Testis (tissue), 3 donors: Measurements from ENCODE around the gene FAM193A. TPM values are rescaled to one million over a fixed set of nuclear protein-coding genes. Genes with fewer than 3 reads are reported as not detected.

ENCODE experiments used
- DNase-seq: peaks from one replicate; pipeline ENCODE4 v3.0.0-alpha.2; 2019
- H3K27ac ChIP-seq, 2 donors: fragments of 200-600 bp; sonication (generic); one replicate each; pipeline ENCODE4 v1.5.1; 2019
- H3K27me3 ChIP-seq: fragments of 200-600 bp; sonication (generic); one replicate; pipeline ENCODE4 v1.5.1; 2019
- H3K36me3 ChIP-seq: fragments of 200-600 bp; sonication (generic); one replicate; pipeline ENCODE4 v1.5.1; 2017; ENCODE audit warnings: low read depth; ENCODE audit errors: missing control alignments
- H3K4me1 ChIP-seq: fragments of 200-600 bp; sonication (generic); one replicate; pipeline ENCODE4 v1.5.1; 2019
- H3K4me3 ChIP-seq, 2 donors: fragments of 200-600 bp; sonication (generic); one replicate each; pipeline ENCODE4 v1.5.1; 2017 to 2019
- H3K9me3 ChIP-seq: fragments of 200-600 bp; sonication (generic); one replicate; pipeline ENCODE4 v1.5.1; 2017
- POLR2A ChIP-seq: fragments of 450-650 bp; IDR thresholded peaks from one replicate; pipeline ENCODE4 v1.6.1; 2017; ENCODE audit warnings: antibody characterized with exemption, mild to moderate bottlenecking, moderate library complexity
- WGBS, 2 donors: methylation state at CpG; one replicate each; pipeline ENCODE4 v1.1.5; 2018; 5-methylcytosine and 5-hydroxymethylcytosine counted together
- intact Hi-C: fragments of 100-400 bp; cut with DNase I; formaldehyde crosslinking; loops from one replicate; pipeline ENCODE4 v1.15.1; 2023; ENCODE audit warnings: low total_unique reads
- polyA plus RNA-seq: library from polyadenylated mRNA; stranded (reverse); fragments of 350-450 nt; fragmentation: Illumina TruSeq; extraction: RNeasy Lipid Tissue Mini Kit (QIAGEN cat#74804); gene quantifications from one replicate; pipeline ENCODE4 v1.2.3, GENCODE V29; 2014; ENCODE audit warnings: low read depth, low replicate concordance; ENCODE audit not compliant: insufficient read depth
- total RNA-seq, 2 donors: library from RNA; depleted of rRNA; stranded (reverse); fragments of >200 nt; gene quantifications; one replicate each; pipeline ENCODE4 v1.2.3, GENCODE V29; 2016
- TF ChIP-seq, protein P1 (sequence below), 3 experiments: fragments of 450-650 bp in 2 of 3; fragments of 200-600 bp in 1 of 3; sonication (generic) in 1 of 3; IDR thresholded peaks; one replicate each; pipeline ENCODE4 v1.5.1; 2016 to 2019; ENCODE audit warnings: antibody characterized with exemption in 3 of 3, mild to moderate bottlenecking in 2 of 3, moderate library complexity in 1 of 3

The FAM193A gene
- total and polyA plus RNA-seq, 3 donors from 2014 or later, result 50.4 to 92.4 (median 78.7) TPM

- Histone ChIP-seq H3K9me3 (no peaks in the 10 kb centered on the region), H3K36me3 (no peaks in the 10 kb centered on the region), H3K4me3 (no peak overlapping the region), H3K27me3 (no peaks in the 10 kb centered on the region), H3K4me1 (peaks cover 7% of the 10 kb centered on the region), H3K27ac (no peak overlapping the region)
- TF ChIP-seq POLR2A, result no peak
- TF ChIP-seq, protein P1, sequence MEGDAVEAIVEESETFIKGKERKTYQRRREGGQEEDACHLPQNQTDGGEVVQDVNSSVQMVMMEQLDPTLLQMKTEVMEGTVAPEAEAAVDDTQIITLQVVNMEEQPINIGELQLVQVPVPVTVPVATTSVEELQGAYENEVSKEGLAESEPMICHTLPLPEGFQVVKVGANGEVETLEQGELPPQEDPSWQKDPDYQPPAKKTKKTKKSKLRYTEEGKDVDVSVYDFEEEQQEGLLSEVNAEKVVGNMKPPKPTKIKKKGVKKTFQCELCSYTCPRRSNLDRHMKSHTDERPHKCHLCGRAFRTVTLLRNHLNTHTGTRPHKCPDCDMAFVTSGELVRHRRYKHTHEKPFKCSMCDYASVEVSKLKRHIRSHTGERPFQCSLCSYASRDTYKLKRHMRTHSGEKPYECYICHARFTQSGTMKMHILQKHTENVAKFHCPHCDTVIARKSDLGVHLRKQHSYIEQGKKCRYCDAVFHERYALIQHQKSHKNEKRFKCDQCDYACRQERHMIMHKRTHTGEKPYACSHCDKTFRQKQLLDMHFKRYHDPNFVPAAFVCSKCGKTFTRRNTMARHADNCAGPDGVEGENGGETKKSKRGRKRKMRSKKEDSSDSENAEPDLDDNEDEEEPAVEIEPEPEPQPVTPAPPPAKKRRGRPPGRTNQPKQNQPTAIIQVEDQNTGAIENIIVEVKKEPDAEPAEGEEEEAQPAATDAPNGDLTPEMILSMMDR (IDR thresholded peaks at IDR 0.05), result no peak
- WGBS, 2 donors, result 65 to 75% methylated on average over 4 of the region's 4 CpGs
- intact Hi-C loops, result no loop called here
- DNase-seq, result no peak
These were observed 36.4 kb downstream of the FAM193A start for GRCh38 chr4:2572866-2573265.

- H3K27ac ChIP-seq, result no peak overlapping the region
- H3K9me3 ChIP-seq, result no peaks in the 10 kb centered on the region
- no peaks in the 10 kb centered on the region for H3K27me3 ChIP-seq
- WGBS, 2 donors, result 87 to 88% methylated on average over 7 of the region's 7 CpGs
- no peaks in the 10 kb centered on the region for H3K36me3 ChIP-seq
- DNase-seq, result no peak
- H3K4me3 ChIP-seq, result no peak overlapping the region
- no peak for TF ChIP-seq POLR2A
- TF ChIP-seq, protein P1 (IDR thresholded peaks at IDR 0.05), result no peak
- intact Hi-C loops, result no loop called here
- peaks cover 7% of the 10 kb centered on the region for H3K4me1 ChIP-seq
These were observed 37.6 kb downstream of the FAM193A start for GRCh38 chr4:2574009-2574408.

DNA sequence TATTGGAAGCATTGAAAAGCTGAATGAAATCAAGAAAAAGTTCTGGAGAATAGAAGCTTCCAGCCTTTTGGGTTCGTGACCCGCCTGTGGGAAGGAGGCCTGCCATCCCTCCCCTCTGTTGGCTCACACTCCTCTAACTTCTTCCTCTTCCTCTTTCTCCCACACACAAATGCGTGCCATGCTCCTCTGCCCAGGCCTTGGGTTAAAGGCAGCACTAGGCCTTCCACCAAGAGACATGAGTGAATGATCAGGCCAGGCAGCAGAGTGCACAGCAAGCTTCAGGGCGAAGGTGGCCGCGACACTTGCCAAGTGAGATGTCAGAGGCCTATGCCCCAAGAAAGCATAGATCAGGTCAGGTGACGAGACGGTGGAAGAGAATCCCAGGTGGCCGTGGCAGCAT, 38.4 kb downstream of the FAM193A start:
- H3K27me3 ChIP-seq, result no peaks in the 10 kb centered on the region
- no peak for TF ChIP-seq POLR2A
- TF ChIP-seq, protein P1 (IDR thresholded peaks at IDR 0.05), result no peak
- intact Hi-C loops, result no loop called here
- H3K27ac ChIP-seq, result no peak overlapping the region
- H3K4me3 ChIP-seq, result no peak overlapping the region
- H3K9me3 ChIP-seq, result no peaks in the 10 kb centered on the region
- DNase-seq, result no peak
- peaks cover 7% of the 10 kb centered on the region for H3K4me1 ChIP-seq
- no peaks in the 10 kb centered on the region for H3K36me3 ChIP-seq
- 85 to 89% methylated on average over 9 of the region's 9 CpGs for WGBS, 2 donors

- Histone ChIP-seq H3K4me3 (no peak overlapping the region), H3K9me3 (no peaks in the 10 kb centered on the region), H3K36me3 (no peaks in the 10 kb centered on the region), H3K27ac (no peak overlapping the region), H3K27me3 (no peaks in the 10 kb centered on the region), H3K4me1 (no peaks in the 10 kb centered on the region)
- intact Hi-C loops, result no loop called here
- no peak for DNase-seq
- TF ChIP-seq, protein P1 (IDR thresholded peaks at IDR 0.05), result no peak
- TF ChIP-seq POLR2A, result no peak
- WGBS, 2 donors, result 90 to 98% methylated on average over 4 of the region's 4 CpGs
These were observed 39.8 kb downstream of the FAM193A start for GRCh38 chr4:2576290-2576689.

DNA sequence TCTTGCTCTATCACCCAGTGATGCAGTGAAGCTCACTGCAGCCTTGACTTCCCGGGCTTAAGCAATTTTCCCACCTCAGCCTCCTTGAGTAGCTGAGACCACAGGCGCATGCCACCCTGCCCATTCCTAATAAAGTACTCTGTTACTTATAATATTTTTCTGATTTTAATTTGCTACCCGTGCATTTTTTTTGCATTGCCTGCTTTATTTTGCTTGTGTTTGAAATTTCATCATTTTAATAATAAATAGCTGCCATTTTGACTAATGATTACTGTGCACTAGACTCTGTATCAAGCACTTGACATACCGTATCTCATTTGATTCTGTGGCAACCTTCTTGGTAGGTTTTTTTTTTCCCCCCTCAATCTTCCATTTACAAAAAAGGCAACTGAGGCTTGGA, 41.7 kb downstream of the FAM193A start:
- 94% methylated on average over 4 of the region's 4 CpGs for WGBS, 2 donors
- DNase-seq, result no peak
- Histone ChIP-seq H3K4me3 (no peak overlapping the region), H3K27me3 (no peaks in the 10 kb centered on the region), H3K9me3 (no peaks in the 10 kb centered on the region), H3K27ac (no peak overlapping the region), H3K4me1 (peaks cover 7% of the 10 kb centered on the region), H3K36me3 (no peaks in the 10 kb centered on the region)
- intact Hi-C loops, result no loop called here
- no peak for TF ChIP-seq POLR2A
- TF ChIP-seq, protein P1 (IDR thresholded peaks at IDR 0.05), result no peak
